SKM-1 (cell line): ENCODE results near the gene CHST12.
"Not testable (repeated sequence)": the region's sequence is repeated elsewhere in the genome, so short reads cannot be mapped to it uniquely, and the experiment has no call there.

ENCODE experiments used
- DNase-seq: peaks from one replicate; lab custom pipeline; 2025; ENCODE audit not compliant: unreplicated experiment; lab: John Stamatoyannopoulos, UW

CHST12 gene

DNA sequence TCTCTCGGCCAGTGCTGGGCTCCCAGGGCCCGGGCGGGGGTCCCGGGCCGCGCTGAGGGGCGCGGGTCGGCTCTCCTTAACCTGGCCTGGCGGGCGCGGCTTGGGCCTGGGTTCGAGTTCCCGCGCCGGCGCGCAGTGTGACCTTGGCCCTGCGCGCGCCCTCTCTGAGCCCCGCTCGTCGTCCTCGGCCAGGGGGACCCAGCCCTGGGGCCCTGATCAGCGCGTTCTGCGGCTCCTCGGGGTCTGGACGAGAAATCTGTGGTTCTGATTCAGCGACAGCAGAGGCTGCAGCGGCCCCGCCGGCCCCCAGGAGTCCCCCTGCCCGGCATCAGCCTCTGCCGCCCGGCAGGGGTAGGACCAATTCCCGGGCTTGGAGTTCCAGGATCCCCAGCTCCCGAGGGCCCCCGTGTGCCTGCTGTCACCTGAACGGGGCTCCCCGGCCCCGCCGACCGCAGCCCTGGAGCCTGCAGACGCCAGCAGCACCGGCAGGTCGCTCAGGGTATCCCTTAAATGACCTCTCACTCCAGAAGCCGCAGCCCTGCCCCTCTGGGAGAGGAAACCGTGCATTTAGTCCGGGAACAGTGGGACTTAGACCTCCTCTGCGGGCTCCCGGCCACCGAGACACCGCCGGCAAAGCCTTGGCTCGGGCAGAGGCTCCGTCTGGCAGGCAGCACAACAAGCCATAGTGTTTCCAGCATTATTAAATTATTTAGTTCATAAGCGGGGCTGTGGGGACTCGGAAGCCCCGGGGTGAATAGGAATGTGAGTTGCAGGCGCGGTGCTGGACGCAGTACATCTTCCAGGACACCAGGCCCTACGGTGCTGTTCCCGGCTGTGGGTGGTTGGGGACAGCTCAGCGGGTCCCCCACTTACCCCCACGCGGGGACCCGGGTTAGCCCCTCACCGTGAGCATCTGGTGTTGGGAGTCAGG is 572 bp downstream of the CHST12 start:
- DNase-seq: no peak

DNA sequence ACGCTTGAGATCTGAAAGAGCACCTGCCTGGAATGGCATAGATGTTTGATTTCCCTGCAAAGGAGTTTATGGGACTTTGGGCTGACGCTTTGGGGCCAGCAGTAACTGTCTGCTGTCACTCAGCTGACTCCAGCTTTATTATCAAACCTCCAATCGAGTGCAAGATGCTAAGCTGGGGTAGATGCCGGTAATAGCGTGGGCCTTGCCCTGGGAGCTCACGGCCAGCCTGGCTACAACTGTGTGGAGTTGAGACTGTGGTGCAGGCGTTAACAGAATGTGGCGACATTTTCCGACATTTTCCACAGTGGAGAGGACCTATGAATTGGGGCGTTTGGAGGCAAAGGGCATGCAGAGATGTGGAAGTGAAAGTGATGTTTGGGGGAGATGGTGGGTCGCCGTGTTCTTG is 1.3 kb downstream of the CHST12 start:
- no peak for DNase-seq

DNA sequence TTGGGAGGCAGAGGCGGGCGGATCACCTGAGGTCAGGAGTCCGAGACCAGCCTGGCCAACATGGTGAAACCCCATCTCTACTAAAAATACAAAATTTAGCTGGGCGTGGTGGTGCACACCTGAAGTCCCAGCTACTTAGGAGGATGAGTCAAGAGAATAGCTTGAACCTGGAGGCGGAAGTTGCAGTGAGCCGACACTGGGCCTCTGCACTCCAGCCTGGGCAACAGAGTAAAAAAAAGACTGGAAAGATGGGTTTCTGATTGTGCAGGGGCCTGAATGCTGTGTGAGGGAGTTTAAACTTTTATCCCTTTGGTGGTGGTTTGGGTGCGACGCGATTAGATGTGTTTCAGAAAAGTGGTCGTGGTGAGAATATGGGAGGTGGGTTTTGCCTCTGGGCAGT is 1.8 kb downstream of the CHST12 start:
- no peak for DNase-seq

DNA sequence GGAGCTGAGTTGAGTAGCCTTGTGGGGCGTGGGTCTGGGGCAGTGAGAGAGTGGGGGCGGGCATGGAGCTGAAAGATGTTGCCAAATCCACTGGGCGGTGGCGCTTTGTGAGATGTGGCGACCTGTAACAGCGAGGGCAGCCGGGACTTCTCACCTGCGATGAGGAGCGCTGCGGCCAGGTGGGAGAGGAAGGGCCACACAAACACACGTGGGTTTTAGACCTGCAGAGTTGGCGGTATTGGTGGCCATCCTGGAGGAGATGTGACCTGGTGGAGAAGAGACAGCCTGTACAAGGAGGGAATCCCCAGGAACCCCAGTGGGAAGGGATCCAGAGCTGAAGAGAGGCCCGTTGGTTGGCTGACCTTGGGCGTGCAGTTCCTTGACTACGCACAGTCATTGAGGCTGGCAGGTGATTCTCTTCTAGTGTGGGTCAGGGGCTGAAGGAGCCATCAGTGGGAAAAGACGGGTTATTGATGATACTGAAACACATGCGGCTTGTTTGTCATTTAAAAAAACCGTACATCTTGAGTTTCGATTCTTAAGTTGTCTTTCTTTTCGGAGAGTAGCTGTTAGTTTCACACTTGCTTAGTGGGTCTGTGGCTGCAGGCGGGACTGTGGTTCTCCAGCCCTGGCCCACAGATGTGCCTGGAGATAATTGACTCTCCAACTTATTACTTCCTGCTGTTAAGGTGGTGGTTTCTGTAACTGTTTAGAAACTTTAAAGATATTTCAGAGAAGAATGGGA is 2.4 kb downstream of the CHST12 start:
- peak; percentile 31 for DNase-seq

DNA sequence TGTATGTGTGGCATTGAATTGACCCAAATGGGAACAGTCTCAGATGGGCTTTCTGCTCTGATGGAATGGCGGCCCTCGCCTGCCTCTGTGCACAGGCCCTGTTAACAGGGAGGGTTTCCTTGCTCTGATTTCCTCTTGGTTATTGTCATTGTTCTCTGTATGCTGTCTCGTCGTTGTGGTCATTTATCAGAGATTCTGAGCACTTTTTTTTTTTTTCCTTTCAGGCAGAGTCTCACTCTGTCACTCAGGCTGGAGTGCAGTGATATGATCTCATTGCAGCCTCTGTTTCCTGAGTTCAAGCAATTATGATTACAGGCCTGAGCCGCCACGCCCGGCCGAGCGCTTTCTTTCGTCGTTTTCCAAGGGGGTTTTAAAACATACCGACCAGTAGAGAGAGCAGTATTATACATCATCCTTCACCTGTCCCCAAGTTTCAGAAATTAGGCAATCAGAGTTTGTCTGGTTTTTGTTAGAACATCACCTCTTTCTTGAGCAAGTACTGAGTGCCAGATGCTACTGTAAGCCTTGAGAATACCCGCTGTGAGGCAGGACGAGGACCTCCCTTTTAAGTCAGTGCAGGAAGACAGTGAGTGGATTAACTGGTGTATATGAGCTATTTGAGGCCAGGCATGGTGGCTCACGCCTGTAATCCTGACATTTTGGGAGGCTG is 6.5 kb downstream of the CHST12 start:
- no peak for DNase-seq

DNA sequence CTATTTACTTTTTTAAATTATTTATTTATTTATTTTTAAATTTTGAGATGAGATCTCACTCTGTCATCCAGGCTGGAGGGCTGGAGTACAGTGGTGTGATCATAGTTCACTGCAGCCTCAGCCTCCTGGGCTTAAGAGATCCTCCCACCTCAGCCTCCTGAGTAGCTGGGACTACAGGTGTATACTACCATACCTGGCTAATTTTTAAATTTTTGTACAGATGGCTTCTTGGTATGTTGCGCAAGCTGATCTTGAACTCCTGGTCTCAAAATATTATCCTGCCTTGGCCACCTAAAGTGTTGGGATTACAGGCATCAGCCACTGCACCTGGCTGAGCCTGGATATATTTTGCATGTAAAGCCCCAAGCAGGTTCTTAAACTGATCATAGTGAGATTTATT is 7.6 kb downstream of the CHST12 start:
- DNase-seq: no peak

DNA sequence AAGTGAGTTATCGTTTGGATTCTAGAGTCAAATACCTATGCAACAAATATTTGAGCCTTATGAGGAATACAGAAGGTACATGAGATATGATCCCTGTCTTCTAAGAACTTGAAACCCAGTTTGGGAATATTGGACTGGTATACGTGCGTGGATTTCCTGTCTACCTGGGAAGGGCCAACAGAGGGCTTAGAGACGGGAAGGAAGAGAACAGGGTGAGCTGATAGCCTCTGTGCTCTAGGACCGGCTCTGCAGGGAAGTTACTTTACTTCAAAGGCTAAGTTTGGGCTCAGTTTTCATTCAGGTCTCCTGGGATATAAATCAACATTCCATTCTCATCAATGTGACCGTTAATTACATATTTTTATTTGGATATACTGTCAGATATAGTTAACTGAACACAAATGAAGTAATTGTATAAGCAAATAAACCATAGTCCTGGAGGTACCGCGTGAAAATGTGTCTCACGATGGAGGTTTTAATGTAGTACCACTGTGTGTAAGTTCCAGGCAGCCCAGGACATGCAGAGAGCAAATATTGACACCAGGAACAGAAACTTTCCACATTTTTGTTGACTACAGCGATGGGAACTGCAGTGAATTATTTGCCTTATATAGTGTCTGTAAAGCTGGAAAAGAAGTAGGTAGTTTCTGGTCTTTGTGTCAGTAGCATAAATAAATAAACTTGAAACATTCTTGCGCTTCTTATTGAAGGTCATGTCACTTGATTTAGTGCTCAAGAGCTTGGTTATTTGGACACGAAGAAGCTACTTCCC is 8.6 kb downstream of the CHST12 start:
- no peak for DNase-seq

DNA sequence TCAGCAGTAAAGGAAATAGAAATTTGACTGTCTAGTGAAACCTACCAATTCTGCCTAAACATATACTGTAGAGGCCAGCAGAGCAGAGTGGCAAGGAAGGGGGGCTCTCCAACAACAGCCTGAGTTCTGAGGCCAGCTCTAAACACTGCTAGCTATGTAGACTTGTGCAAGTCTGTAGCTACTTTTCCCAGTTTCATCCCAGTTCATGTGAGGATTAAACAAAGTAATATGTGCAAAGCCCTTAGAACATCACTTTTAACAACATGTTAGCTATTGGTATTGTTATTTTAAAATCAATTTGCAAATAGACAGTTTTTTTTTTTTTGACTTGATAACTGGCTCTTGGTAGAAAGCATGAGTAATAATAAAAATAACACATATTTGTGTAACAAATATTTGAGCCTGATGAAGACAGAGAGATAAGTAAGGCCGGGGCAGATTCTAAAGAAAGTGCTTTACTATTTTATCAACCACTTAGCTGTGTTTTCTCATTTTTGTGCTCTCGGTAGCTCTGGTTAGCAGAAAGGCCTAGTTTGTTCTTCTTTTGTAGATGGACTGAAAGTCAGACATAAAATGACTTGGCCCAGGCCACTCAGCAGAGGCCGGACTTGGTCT is 9.3 kb downstream of the CHST12 start:
- no peak for DNase-seq

DNA sequence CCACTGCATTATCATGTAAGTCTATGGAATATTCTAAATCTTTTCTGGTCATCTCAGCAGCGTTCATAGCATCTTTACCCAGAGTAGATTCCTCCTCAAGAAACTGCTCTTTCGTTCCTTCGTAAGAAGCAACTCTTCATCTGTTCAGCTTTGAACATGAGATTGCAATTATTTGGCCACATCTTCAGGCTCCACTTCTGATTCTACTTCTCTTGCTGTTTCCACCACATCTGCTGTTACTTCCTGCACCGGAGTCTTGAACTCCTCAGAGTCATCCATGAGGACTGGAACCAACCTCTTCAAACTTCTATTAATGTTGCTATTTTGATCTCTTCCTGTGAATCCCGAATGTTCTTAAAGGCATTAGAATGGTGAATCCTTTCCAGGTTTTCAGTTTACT is 12.7 kb downstream of the CHST12 start:
- no peak for DNase-seq

DNA sequence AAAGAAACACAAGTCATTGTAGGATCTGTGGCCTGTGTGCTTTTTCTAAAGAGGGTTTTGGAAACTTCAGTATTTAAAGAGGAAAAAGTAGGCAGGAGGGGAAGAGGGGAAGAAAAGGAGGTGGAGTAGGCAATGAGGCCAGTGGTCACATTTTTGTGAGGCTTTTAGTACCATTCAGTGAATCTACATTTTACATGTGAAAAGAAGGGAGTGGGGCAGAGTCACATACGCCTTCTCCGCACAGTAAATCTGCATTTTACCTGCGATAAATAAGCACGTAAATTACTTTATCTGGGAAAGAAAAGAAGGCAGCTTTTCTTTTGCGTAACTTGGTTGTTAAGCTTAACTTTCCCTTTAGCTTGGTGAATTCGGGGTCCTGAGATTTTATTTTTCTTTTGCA is 13.2 kb downstream of the CHST12 start:
- DNase-seq: no peak

DNA sequence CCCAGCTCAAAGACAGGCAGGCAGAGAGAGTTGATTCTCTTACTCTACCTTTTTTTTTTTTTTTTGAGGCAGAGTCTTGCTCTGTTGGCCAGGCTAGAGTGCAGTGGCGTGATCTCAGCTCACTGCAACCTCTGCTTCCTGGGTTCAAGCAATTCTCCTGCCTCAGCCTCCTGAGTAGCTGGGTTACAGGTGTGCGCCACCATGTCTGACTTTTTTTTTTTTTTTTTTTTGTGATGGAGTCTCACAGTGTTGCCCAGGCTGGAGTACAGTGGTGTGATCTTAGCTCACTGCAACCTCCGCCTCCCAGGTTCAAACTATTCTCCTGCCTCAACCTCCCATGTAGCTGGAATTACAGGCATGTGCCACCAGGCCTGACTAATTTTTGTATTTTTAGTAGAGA is 13.8 kb downstream of the CHST12 start:
- not testable (repeated sequence) for DNase-seq

DNA sequence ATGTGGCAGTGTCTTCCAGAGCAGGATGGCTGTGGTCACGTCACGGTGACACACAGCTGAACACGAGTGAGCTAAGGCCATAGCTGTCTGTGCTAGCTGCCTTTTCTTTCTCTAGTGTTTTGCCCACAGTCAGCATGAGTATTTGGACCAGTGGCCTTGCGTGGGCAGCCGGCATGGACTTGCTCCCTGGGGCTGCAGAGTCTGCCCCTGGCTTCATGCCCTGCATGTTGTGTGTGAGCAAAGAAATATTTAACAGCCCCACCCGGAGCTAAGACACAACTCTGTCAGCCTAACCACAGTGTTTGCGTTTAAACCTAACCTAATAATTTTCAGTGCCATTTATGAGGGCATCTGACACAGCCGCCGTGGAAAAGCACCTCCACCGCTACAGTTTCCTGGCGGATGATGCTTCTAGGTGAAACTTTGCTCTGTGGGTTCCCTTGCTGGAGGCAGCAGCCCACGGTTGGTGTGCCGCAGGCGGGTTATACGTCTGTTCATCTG is 14.6 kb downstream of the CHST12 start:
- no peak for DNase-seq

DNA sequence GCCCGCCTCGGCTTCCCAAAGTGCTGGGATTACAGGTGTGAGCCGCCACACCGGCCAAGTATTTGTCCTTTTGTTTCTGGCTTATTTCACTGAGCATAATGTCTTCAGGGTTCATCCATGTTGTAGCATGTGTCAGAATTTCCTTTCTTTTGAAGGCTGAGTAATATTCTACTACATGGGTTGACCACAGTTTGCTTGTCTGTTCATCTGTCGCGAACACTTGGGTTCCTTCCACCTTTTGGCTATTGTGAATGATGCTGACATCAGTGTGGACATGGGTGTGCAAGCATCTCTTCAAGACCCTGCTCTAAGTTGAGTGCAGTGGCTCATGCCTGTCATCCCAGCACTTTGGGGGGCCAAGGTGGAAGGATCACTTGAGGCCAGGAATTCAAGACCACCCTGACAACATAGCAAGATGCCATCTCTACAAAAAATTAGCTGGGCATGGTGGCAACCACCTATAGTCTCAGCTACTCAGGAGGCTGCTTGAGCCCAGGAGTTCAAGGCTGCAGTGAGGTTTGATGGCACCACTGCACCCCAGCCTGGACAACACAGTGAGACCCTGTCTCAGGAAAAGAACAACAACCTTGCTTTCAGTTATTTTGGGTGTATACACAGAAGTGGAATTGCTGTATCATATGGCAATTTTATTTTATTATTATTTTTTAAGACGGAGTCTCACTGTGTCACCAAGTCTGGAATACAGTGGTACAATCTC is 17.0 kb downstream of the CHST12 start:
- no peak for DNase-seq

DNA sequence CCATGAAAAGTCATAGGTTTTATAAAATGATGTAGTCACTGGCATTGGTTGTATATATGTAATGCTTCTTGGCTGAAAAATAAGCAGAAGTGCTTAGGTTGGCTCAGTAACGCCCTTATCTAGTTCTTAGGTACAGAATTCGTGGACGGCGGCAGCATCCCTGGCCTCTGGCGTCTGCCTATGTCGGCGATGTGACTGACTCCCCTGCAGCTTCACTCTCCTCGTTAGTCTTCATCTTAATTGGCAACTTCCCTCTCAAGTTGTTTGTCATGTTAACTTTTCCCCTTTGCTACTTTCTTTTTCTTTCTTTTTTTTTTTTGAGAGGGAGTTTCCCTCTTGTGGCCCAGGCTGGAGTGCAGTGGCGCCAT is 18.5 kb downstream of the CHST12 start:
- DNase-seq: no peak

DNA sequence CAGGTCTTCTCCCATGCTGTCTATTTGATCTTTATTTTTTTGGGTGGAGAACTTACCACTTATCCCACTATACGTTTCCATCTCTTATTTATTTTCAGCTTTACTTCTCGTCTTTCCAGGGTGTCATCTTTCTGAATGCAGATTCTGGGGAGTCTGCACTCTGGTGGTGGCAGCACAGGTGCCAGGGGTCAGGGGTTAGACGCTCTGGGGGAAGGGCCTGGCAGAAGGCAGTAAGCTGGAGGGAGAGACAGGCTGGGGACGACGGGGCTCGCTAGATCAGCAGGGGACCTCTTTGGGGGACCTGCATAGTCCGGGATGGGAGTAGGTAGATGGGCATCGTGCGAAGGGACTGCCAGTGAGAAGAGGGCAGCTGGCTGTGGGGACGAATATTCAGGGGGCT is 22.3 kb downstream of the CHST12 start:
- no peak for DNase-seq

DNA sequence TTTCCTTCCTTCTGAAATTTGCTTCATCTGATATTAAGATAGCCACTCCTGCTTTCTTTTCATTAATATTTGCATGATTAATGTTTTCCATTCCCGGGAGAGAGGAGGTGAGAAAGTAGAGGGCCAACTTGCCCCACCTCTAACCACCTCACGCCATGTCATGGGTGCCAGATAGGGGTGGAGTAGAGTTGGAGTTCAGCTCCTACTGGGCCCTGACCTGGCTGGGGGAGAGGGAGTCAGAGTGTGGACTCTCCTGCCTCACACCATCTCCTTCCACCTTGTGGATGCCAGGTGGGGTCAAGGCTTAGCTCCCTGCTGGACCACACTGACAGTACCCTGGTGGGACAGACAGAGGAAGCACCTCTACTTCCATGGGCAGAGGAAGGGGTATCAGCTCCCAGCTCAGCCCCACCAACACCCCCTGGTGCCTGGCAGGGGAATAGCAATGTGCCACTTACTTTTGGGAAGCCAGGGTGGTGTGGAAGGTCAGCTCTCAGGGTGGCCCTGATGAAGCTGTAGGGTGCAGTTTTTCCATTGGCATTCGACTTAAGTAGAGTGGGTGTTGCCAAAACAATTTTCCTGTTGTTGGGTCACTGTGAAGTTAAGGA is 28.0 kb downstream of the CHST12 start:
- peak; percentile 27 for DNase-seq

DNA sequence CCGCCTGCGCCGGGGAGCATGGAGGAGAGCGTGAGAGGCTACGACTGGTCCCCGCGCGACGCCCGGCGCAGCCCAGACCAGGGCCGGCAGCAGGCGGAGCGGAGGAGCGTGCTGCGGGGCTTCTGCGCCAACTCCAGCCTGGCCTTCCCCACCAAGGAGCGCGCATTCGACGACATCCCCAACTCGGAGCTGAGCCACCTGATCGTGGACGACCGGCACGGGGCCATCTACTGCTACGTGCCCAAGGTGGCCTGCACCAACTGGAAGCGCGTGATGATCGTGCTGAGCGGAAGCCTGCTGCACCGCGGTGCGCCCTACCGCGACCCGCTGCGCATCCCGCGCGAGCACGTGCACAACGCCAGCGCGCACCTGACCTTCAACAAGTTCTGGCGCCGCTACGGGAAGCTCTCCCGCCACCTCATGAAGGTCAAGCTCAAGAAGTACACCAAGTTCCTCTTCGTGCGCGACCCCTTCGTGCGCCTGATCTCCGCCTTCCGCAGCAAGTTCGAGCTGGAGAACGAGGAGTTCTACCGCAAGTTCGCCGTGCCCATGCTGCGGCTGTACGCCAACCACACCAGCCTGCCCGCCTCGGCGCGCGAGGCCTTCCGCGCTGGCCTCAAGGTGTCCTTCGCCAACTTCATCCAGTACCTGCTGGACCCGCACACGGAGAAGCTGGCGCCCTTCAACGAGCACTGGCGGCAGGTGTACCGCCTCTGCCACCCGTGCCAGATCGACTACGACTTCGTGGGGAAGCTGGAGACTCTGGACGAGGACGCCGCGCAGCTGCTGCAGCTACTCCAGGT is 29.7 kb downstream of the CHST12 start:
- no peak for DNase-seq

DNA sequence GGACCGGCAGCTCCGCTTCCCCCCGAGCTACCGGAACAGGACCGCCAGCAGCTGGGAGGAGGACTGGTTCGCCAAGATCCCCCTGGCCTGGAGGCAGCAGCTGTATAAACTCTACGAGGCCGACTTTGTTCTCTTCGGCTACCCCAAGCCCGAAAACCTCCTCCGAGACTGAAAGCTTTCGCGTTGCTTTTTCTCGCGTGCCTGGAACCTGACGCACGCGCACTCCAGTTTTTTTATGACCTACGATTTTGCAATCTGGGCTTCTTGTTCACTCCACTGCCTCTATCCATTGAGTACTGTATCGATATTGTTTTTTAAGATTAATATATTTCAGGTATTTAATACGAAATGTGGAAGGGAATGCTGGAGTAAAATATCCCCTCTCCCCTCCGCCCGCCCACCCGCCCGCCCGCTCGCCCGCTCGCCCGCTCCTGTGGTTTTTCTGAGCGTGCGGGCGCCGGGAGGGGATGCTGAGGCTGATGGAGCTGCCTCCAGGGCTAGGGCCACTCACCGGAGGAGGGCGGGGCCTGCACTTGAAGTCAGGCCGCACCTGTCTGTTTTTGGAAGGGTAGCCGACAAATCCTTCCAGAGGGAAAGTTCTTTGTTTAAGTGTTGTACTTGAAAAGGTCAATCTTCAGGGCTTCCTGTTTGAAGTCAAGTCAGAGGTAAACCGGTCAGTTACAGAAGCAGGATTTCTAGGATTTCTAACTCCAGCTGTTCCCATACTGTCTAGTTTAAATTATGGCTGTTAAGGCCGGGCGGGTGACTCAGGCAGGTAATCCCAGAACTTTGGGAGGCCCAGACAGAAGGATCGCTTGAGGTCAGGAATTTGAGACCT is 30.5 kb downstream of the CHST12 start:
- no peak for DNase-seq
